ENCODE data around the gene AKAP8L. TPM values are rescaled to one million over a fixed set of nuclear protein-coding genes. Genes with fewer than 3 reads are reported as not detected.

The AKAP8L gene
- total and polyA plus RNA-seq, 10 donors: 41.2 to 236 (median 136) TPM

- intact Hi-C loops (cut with DNase I; ENCODE audit: low total_unique reads): loop anchor here (2.0 kb wide), 1 partner anchor 134 kb away; no protein-coding TSS in a partner anchor
- no peak overlapping the region for H3K4me3 ChIP-seq
- TF ChIP-seq CTCF (IDR thresholded peaks at IDR 0.05 in 8 of 11, conservative IDR thresholded peaks at IDR 0.05 in 3 of 11): no peak
- TF ChIP-seq POLR2AphosphoS5 (IDR thresholded peaks at IDR 0.05): no peak
- no peak for TF ChIP-seq POLR2A (IDR thresholded peaks at IDR 0.05)
- WGBS, 5 donors: 80 to 93% (median 88%) methylated on average over 12 of the region's 12 CpGs
- peaks cover 14 to 34% (median 28%) of the 10 kb centered on the region in 6 donors for H3K4me1 ChIP-seq
- peaks cover 0 to 8% (median 7%) of the 10 kb centered on the region in 8 donors for H3K9me3 ChIP-seq
- no peak overlapping the region for H3K27ac ChIP-seq
- peaks cover 2 to 60% (median 41%) of the 10 kb centered on the region in 6 donors for H3K36me3 ChIP-seq
- no peaks in the 10 kb centered on the region for H3K27me3 ChIP-seq (replicated peaks in 1 of 7)
- DNase-seq: no peak
Measured at GRCh38 chr19:15421136-15421695, 2.4 kb upstream of the AKAP8L start.

- peak overlapping the region in 7 of 8 donors; percentile 84 to 100 (median 99) for H3K4me3 ChIP-seq
- 31 to 40% (median 35%) methylated on average over 16 of the region's 16 CpGs for WGBS, 5 donors
- peaks cover 14 to 51% (median 40%) of the 10 kb centered on the region in 6 donors for H3K4me1 ChIP-seq
- H3K9me3 ChIP-seq: peaks cover 0 to 8% (median 7%) of the 10 kb centered on the region in 8 donors
- no peak for DNase-seq
- TF ChIP-seq POLR2A (IDR thresholded peaks at IDR 0.05) (no peak), POLR2AphosphoS5 (IDR thresholded peaks at IDR 0.05) (no peak), CTCF (IDR thresholded peaks at IDR 0.05 in 8 of 11, conservative IDR thresholded peaks at IDR 0.05 in 3 of 11) (peak in 4 of 11 experiments; percentile 6 to 28 (median 12))
- peaks cover 0 to 60% (median 35%) of the 10 kb centered on the region in 6 donors for H3K36me3 ChIP-seq
- H3K27ac ChIP-seq: peak overlapping the region in 5 of 8 donors; percentile 3 to 94 (median 90)
- intact Hi-C loops (cut with DNase I; ENCODE audit: low total_unique reads): loop anchor here (2.0 to 5.0 kb wide), 2 partner anchors 37 to 135 kb away; no protein-coding TSS in a partner anchor
- no peaks in the 10 kb centered on the region for H3K27me3 ChIP-seq (replicated peaks in 1 of 7)
Measured at GRCh38 chr19:15419413-15420025, 731 bp upstream of the AKAP8L start.

- 0 to 1% (median 0%) methylated on average over 16 of the region's 16 CpGs for WGBS, 5 donors
- H3K36me3 ChIP-seq: peaks cover 0 to 60% (median 22%) of the 10 kb centered on the region in 6 donors
- H3K4me1 ChIP-seq: peaks cover 19 to 64% (median 51%) of the 10 kb centered on the region in 6 donors
- TF ChIP-seq POLR2A (IDR thresholded peaks at IDR 0.05): no peak
- no peak for TF ChIP-seq POLR2AphosphoS5 (IDR thresholded peaks at IDR 0.05)
- TF ChIP-seq CTCF (IDR thresholded peaks at IDR 0.05 in 8 of 11, conservative IDR thresholded peaks at IDR 0.05 in 3 of 11): no peak
- intact Hi-C loops (cut with DNase I; ENCODE audit: low total_unique reads): loop anchor here (5.0 kb wide), 1 partner anchor 36 kb away; no protein-coding TSS in a partner anchor
- no peaks in the 10 kb centered on the region for H3K27me3 ChIP-seq (replicated peaks in 1 of 7)
- peak overlapping the region; percentile 84 to 100 (median 99) for H3K4me3 ChIP-seq
- DNase-seq: no peak
- peaks cover 0 to 4% (median 3%) of the 10 kb centered on the region in 8 donors for H3K9me3 ChIP-seq
- H3K27ac ChIP-seq: peak overlapping the region; percentile 48 to 94 (median 90)
Measured at GRCh38 chr19:15418231-15418578, 583 bp downstream of the AKAP8L start.

- Histone ChIP-seq H3K27me3 (replicated peaks in 1 of 7) (no peaks in the 10 kb centered on the region), H3K4me1 (peaks cover 23 to 69% (median 56%) of the 10 kb centered on the region in 6 donors), H3K4me3 (peak overlapping the region; percentile 84 to 100 (median 99)), H3K9me3 (no peaks in the 10 kb centered on the region), H3K36me3 (peaks cover 0 to 60% (median 17%) of the 10 kb centered on the region in 6 donors), H3K27ac (peak overlapping the region in 5 of 8 donors; percentile 90 to 94 (median 92))
- 13 to 16% (median 14%) methylated on average over 6 to 9 of the region's 9 CpGs for WGBS, 5 donors
- intact Hi-C loops (cut with DNase I; ENCODE audit: low total_unique reads): loop anchor here (5.0 kb wide), 1 partner anchor 35 kb away; no protein-coding TSS in a partner anchor
- TF ChIP-seq POLR2AphosphoS5 (IDR thresholded peaks at IDR 0.05): no peak
- peak; percentile 59 for DNase-seq
Measured at GRCh38 chr19:15417699-15418098, 1.1 kb downstream of the AKAP8L start.

Measured in spleen (tissue), 11 donors.